Measurements from ENCODE around the gene FMO3.

Gene FMO3

DNA sequence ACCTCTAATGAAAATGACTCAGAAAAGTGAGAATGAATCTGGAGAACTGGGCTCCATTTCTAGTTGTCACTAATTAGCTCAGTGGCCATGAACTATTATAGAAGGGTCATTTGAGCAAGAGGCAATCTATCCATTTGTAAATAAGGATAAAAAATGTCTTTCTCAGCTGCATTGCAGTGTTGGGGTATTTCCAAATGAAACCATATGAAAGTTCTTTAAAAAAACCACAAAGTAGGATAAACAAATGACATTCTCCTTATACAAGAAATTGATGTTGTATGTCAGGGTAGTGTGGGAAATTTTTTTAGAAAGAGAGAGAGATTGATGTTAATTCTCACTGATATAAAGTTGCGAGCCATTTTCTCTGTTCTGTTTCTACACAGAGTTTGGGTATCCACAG is 26.0 kb downstream of the FMO3 start:
- no peak for DNase-seq (ENCODE audit: low read depth)

DNA sequence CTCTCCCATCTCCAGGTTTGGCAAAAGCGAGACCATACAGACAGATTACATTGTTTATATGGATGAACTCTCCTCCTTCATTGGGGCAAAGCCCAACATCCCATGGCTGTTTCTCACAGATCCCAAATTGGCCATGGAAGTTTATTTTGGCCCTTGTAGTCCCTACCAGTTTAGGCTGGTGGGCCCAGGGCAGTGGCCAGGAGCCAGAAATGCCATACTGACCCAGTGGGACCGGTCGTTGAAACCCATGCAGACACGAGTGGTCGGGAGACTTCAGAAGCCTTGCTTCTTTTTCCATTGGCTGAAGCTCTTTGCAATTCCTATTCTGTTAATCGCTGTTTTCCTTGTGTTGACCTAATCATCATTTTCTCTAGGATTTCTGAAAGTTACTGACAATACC is 26.4 kb downstream of the FMO3 start:
- no peak for DNase-seq (ENCODE audit: low read depth)

DNA sequence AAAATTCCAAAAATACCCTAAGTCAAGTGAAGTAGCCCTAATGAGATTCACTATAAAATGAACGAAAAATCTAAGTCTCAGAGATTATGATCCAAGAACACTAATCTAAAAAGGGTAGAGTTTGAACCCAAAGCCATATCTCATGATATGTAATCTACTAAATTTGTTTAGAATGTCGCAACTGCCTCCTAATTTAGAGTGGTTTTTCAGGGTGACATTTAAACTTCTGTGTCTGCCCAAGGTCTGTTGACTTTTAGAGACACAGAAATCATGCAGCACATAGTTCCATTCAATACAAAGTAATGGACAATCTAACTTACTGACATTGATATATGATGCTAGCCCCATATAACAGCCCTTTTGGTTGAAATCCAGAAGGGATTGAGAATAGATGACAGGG is 28.9 kb downstream of the FMO3 start:
- no peak for DNase-seq (ENCODE audit: low read depth)

DNA sequence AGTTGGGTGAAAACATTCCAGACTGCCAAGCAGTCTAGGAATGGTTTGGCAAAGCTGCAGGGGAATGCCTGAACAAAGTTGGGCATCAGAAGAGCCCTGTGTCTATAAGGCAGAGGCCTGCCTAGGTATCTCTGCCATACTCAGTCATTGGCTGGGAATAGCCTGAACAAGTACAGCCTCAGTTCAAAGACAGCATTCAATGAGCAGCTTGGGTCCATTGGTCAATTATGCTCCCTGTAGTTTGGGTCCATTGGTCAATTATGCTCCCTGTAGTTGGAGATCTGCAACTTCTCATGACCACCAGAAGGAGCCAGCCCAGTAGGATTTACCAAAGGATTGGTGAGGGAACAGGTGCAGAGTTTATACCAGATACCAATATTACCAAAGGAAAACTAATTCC is 31.6 kb downstream of the FMO3 start:
- no peak for DNase-seq (ENCODE audit: low read depth)

DNA sequence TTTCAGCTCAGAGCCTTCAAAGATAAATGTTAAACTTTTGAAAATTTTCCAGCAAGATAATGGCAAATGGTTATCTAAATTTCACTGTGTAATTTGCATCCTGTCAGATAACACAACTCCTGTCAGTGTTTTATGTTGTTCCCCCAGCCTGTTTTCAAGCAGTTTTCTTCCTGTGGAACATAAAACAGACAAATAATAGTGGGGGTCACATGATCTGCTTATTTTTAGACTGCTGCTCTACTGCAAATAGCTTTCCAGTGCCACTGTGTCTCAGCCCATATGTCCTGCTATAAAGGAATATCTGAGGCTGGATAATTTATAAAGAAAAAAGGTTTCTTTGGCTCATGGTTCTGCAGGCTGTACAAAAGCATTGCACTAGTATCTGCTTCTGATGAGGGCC is 32.2 kb downstream of the FMO3 start:
- no peak for DNase-seq (ENCODE audit: low read depth)

DNA sequence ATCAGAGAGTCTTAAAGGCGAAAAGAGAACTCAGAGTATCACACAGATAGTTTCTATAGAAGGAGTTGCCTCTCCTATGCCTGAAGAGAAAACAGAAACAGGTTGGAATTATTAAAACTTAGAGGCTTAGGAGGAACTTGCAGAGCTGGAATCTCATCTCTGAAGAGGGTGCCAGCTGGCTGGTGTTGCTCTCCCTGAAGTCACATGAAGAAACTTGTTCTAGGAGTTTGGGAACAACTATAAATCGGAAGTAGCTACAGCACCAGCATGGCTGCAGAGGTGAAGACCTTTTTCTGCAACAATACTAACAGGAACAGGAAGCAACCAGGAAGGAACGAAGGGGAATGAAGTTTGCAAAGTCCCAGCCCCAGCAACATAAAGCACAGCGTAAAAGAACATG is 35.8 kb downstream of the FMO3 start:
- no peak for DNase-seq (ENCODE audit: low read depth)

DNA sequence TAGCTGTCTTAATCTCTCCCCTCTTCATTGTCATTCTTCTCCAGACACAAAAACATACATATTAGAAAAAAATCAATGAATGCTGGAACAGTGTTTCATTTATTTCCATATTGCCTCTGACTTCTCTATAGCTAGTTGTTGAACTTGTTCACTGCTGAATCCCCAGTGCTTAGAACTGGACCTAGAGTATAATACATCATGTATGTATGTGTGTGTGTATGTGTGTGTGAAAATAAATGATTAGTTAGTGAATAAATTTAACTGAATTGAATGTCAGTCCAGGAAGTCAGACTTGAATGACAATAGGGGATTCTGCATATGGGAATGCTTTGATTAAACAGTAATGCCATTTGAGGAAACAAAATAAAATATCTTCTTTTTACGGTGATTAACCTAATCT is 36.4 kb downstream of the FMO3 start:
- DNase-seq (ENCODE audit: low read depth) = no peak

DNA sequence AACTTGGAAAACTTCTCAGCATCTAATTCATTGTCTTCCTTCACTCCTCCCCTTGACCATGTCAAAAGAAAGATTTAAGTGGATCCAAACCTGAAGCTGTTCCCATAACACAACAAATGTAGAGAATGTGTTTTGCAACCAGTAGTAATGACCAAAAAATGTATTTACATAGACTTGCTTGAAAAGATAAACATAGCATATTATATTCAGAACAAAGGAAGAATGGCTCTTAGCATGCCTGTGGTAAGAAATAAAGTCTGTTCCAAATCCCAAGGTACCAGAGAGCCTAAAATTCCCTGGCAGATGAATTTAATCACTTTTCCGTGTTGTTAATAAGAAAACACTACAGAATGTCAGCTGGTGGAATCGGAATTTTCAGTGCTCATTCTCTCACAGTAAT is 36.8 kb downstream of the FMO3 start:
- DNase-seq (ENCODE audit: low read depth) = no peak

DNA sequence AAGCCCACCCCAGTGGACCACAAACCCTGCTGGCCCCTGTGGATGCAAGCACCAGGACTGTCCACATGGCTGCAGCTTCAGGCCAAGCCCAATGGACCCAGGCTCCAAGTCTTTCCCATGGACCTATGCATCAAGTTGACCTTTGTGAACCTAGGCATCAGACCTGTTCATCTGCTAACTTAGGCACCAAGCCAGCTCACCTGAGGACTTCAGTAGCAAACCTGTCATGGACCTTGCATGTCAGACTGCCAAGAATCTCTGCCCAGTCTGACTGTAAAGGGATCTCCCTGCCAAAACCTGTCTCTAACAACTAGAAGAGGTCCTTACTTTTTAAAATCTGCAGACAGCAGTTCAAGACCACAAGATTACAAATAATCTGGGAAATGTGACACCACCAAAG is 37.8 kb downstream of the FMO3 start:
- DNase-seq (ENCODE audit: low read depth) = no peak

DNA sequence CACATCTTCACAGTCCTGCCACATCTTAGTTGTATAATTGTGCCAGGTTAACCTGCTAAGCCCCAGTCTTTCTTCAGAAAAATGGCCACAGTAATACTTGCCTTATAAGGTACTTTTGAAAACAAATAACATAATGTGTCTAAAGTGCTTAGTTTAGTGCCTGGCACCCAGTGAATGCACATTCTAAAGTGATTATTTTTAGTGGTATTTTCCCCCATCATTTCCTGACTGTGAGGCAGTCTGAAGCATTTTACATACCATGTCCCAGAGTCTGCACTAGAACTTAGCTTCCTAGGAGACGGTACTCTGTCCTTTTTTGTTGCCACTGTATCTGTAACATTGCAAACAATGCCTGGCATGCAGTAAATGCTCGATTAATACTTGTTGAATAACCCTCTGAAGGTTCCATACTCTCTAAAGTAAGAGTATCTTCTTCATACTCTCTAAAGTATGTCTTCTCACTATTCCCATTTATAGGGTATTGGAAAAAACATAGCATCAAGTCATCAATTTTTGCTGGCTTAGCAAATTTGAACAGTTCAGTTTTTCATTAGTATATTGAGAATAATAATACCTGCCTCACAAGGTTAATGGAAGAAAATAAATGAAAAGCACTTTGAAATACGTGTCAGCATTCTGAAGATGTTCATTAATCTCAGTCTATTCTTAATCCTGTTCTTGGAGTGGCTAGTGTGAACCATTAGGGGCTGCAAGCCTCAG is 43.7 kb downstream of the FMO3 start:
- DNase-seq (ENCODE audit: low read depth) = no peak

DNA sequence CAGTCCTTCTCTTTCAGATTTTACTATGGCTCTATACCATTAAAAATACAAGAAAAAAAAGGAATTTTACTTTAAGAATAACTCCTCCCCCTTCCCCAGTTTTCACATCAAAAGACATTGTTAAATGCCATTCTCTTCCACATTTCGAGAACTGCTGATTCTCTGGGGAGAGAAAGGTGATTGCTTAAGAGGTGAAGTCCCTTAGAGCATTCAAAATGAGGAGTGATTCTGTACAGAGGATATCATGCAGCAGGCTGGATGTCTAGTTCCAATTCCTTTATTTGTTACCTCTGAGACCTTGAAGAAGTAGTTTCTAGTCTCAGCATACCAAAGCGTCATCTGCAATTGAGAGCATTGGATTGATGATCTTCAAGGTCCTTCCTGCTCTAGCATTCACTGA is 46.9 kb downstream of the FMO3 start:
- no peak for DNase-seq (ENCODE audit: low read depth)

DNA sequence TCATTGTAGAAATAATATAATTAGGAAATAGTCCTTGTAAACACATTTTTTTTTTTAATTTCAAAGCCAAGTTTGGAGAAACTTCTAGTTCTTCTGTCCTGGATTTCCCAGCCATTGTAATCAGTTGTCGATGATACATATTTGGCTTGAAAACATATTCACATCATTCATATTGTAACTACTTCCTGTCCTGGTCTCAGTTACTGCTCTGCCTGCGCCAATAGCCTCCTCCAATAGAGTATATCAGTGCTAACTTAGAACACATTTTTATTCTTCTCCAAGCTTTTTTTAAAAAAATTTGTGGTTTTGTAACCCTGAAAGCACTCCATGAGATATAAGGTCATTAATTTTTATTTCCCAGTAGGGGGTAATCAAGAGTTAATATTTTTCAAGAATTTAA is 48.3 kb downstream of the FMO3 start:
- DNase-seq (ENCODE audit: low read depth) = no peak

DNA sequence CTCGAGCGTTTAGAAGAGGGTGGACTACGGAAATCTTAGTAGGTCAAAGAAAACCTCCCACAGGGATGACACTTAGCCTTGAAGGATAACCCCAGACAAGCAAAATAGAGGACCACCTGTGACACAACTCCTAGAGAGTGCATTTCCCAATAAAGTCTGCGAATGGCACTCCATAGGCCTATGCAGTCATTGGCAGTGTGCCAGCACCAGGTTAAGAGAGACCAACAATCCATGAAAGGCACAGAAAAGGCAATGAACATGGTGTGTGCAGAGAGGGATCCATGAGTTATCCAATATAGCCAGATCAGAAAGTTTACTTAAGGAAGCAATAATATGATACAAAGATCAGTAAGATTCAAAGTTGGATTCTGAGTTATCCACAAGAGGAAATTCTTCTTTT is 49.2 kb downstream of the FMO3 start:
- no peak for DNase-seq (ENCODE audit: low read depth)

DNA sequence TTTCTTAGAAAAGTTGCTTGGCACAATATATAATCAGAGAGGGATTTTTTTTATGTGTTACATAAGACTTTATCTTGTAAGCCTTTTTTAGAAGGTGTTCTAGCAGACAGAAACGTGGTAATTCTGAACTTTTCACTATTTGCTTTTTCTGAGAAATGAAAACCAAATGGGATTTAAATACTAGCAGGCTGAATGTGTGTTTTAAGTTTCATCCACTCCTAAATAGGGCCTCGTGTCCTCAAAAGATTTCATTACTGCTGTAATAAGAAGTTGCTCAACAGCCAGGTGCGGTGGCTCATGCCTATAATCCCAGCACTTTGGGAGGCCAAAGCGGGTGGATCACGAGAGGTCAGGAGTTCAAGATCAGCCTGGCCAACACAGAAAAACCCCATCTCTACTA is 49.7 kb downstream of the FMO3 start:
- DNase-seq (ENCODE audit: low read depth) = no peak

DNA sequence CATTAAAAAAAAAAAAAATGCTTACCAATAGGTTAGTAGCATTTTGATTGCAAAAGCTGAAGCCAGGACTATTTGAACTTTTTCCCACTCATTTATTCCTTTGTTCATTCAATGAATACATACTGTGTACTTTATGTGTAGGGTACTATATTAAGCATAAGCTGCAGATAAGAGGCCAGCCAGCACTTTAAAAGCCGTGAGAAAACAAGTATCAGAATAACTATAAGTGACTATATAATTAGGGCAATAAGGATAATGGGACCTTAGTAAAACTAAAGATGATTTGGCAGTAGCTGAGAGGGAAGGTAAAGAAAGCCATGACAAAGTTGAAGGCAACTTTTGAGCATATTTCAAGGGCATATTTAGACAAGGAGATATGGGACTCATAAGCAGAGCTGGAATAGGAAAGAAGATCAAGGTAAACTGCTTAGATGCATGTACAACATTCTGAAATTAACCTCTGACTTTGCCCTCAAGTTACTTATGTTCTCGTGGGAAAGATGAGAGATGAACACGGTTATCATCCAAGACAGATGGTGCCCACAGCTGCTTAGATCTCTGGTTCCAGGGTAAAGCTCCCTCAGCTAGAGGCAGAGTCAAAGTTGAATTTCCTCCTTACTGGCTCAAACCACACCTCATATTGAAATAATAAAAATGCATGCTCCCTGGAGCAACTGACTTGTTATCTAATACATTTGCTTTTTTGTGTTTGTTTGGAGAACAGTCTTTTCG is 50.4 kb downstream of the FMO3 start:
- DNase-seq (ENCODE audit: low read depth) = no peak

DNA sequence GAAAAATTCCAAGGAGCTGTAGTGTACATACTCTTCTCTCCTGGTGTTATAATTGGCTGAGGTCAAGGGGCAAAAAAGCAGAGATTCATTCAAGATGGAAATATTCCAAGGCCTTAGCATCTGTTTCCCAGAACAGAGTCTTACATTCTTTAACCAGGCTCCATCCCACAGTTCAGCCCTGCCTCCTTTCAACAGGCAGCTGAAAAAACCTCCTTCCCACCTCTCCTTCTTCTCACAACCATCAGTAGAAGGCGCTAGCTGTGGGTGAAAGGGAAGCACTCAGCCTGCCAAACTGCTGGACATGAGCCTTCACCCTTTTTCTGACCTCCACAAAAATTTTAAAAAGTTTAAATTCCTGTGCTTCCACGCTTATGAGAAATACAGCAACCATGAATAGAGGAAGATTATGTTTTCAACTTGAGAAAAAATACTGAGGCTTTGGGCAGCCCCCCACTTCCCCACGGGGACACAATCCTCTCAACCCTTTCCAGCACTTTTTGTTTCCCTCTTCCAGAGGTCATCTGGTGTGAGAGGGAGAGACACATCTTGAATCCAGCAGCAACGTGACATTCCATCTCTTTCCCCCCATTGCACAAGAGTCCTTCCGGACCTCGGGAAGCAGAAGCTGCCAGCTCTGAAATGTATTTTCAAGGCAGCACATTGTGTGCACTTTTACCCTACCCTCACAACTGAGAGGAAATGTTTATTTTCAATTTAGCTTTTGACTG is 51.1 kb downstream of the FMO3 start:
- DNase-seq (ENCODE audit: low read depth) = no peak

DNA sequence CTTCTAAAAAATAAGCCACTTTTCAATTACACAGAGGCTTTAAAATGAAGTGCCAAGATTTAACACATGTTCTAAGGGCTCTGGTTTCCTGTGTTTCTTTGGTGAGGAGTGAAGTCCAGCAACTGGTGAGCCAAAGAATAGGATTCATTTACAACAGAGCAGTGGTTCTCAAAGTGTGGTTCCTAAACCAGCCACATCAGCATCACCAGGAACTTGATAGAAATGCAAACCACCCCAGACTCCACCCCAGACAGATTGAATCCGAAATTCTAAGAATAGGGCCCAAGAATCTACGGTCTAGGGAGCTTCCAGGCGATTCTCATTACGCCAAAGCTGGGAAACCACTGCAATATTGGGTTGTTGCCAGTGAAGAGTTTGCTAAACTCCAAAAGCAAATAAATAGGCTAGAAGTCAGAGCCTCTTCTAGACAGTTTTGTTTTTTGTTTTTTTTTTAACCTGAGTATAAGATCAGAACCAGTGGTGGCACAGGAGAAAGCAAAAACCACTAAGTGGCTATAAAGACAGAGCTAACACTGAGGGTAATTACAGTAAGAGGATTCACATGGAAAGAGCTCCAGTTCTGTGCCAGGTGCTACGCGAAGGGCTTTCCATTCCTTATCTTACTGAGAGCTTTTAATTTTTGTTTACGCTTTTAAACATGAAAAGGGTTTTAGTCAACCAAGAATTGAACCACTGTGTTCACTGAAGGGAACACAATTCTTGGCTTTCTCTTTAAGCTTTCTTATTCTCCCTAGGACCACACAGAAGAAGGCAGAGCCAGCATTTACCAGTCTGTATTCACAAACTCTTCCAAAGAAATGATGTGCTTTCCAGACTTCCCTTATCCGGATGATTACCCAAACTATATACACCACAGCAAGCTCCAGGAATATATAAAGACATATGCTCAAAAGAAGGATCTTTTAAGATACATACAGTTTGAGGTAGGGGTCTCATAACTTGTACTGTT is 52.0 kb downstream of the FMO3 start:
- no peak for DNase-seq (ENCODE audit: low read depth)

DNA sequence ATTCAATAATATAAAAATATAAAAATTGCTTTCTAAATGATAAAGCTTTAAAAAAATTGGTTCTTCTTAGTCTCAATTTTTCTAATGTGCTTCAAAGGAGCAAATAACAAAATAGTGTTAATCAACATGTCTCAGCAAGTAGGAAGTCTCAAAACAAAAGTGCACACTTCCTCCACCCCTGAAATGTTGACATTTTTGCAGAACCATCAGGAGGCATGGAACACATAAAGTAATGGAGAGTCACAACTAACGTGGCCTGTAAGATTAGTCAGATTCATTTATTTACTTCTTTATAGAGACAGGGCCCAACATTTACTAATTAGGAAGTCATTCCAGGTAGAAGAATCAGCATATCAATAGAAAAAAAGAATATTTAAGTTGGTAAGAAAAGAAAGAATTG is 59.5 kb downstream of the FMO3 start:
- no peak for DNase-seq (ENCODE audit: low read depth)

DNA sequence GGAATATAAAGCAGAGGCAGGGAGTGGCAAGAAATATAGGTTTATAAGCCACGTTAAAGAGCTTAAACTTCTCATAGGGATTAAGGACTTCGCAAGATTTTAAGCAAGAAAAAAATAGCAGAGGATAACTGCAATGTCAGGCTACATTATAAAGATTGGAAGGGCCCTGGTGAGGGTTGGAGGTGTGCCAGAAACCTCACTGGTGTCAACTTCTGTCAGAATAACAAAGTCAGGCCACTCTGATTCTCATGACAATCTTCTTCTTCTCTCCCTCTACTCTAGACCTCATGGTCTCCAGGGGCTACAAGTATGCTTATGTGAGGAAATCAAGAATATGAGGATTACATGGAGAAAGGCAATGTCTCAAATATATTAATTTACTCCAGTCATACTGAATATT is 61.8 kb downstream of the FMO3 start:
- DNase-seq (ENCODE audit: low read depth) = no peak

DNA sequence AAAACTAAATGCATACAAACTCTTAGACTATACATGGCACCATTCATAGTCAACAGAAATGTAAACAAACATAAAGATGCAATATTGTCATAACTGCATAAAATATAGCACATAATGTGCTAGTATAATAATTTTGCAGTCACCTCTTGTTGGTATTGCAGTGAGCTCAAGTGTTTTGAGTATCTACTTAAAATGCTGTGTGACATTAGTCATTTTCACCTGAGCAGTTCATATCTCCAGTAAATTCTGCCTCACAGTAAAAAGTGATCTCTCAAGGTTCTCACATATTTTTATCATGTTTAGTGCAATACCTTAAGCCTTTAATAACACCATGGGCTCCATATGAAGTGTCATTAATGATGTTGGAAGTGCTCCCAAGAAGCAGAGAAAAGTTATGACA is 64.8 kb downstream of the FMO3 start:
- DNase-seq (ENCODE audit: low read depth) = no peak

DNA sequence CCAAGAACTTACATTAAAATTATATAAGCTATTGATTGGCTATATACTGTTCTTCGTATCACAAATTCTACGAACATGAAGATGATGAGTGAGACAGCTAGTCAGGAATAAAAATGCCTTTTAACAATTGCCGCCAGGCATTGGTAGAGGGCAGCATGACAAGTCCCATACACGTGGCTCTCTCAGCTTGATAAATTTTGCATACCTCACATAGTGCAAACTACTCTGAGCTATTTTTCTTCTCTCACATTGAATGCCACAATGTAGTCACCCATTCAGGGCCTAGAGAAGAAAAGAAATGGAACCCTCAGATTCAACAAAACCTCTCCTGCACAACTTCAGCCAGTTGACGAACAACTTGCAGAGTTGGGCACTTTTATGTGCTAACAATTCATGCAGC is 67.4 kb downstream of the FMO3 start:
- DNase-seq (ENCODE audit: low read depth) = no peak

DNA sequence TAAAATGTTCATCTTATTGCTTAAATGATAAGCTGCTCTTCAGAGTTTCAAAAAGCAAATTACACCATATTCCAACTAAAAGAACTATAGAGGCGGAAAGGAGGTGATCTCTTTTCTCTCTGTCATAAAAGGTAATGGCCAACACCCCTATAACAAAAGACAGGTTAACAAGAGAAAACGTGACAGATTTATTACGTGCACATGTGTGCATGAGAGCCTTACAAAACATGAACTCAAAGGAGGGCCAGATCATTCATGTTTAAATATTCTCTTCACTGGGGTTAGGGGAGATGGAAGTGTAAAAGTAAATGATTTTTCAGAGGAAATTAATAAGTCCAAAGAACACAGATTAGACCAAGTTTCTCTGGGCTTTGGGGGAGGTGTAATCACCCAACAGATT is 67.8 kb downstream of the FMO3 start:
- no peak for DNase-seq (ENCODE audit: low read depth)
